ENCODE data around the gene TMEM217.

GRCh38 chr6:37257634-37258404, at the start of gene TMEM217, which contains the start of gene TBC1D22B:
- TF ChIP-seq CTCF (IDR thresholded peaks at IDR 0.05; ENCODE audit: insufficient read depth, low read length, poor library complexity, severe bottlenecking) (no peak), EZH2phosphoT487 (conservative IDR thresholded peaks at IDR 0.05; ENCODE audit: low read length) (no peak)

All from SU-DHL-6 (cell line).